Natural killer cell treated with Interleukin-12 subunit alpha and Interleukin-12 subunit beta and Interleukin-15 and Interleukin-18, amount 100 ng/mL, for 72 hours (primary cell): Measurements from ENCODE around the gene SCGB1C1. TPM values are rescaled to one million over a fixed set of nuclear protein-coding genes. Genes with fewer than 3 reads are reported as not detected.

Experiments used
- ATAC-seq, 2 donors: fragments of 150-1000 bp; cut with Tn5 transposase in 1 of 2; sonication (Bioruptor Pico), chemical (Tn5 transposase) in 1 of 2; 2 replicates each; pipeline ENCODE4 v1.10.0; 2021
- DNase-seq: peaks from one replicate; pipeline ENCODE4 v3.0.0; 2022; ENCODE audit warnings: low spot score
- H3K27ac Mint-ChIP-seq, 2 donors: 1 replicate in 1 of 2; 2 replicates in 1 of 2; pipeline ENCODE4 v1.8.0; 2022; ENCODE audit warnings: mixed read lengths in 2 of 2, mild to moderate bottlenecking in 1 of 2, moderate library complexity in 1 of 2
- H3K27me3 Mint-ChIP-seq, 2 donors: 1 replicate in 1 of 2; 2 replicates in 1 of 2; pipeline ENCODE4 v1.8.0; 2022; ENCODE audit warnings: mixed read lengths in 2 of 2
- H3K36me3 Mint-ChIP-seq: one replicate; pipeline ENCODE4 v1.8.0; 2022; ENCODE audit warnings: mixed read lengths
- H3K4me1 Mint-ChIP-seq, 2 donors: 1 replicate in 1 of 2; 2 replicates in 1 of 2; pipeline ENCODE4 v1.8.0; 2022; ENCODE audit warnings: low read depth in 2 of 2, mixed read lengths in 2 of 2, mild to moderate bottlenecking in 1 of 2
- H3K4me3 Mint-ChIP-seq: one replicate; pipeline ENCODE4 v1.8.0; 2022; ENCODE audit warnings: mixed read lengths
- H3K9me3 Mint-ChIP-seq: 2 replicates; pipeline ENCODE4 v1.8.0; 2022; ENCODE audit warnings: mixed read lengths
- total RNA-seq, 2 donors: library from RNA; stranded (reverse); gene quantifications; one replicate each; pipeline ENCODE4 v1.2.3, GENCODE V29; 2022

SCGB1C1 gene
- total RNA-seq, 2 donors from 2014 or later = not detected

- peak; percentile 87 for DNase-seq
- Mint-ChIP-seq H3K9me3 (no peaks in the 10 kb centered on the region), H3K27ac (peak overlapping the region; percentile 98 to 99), H3K36me3 (no peaks in the 10 kb centered on the region), H3K4me3 (peak overlapping the region; percentile 96), H3K4me1 (peaks cover 33 to 45% of the 10 kb centered on the region in 2 donors), H3K27me3 (no peaks in the 10 kb centered on the region)
- peak; percentile 72 to 73 for ATAC-seq
Observed at GRCh38 chr11:208181-208916, 15.5 kb downstream of the SCGB1C1 start.

DNA sequence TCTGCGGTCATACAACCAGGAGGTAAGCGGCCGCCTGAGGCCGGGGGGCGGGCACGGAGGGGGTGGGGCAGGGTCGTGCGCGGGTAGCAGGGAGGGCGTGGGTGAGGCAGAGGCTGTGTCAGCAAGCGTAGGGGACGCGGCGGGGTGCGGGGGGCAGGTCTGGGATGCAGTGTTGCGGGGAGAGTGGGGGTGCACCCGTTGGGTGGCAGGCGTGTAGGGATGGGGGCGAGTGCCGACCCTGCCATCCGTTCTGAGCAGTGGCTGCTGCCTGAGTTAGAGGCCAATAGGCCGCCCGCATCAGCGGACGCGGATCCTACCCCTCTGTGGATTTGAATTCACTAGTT lies 16.0 kb downstream of the SCGB1C1 start:
- DNase-seq (no peak), ATAC-seq (peak in 1 of 2 donors; percentile 1)
- H3K27me3 Mint-ChIP-seq = no peaks in the 10 kb centered on the region
- H3K36me3 Mint-ChIP-seq = no peaks in the 10 kb centered on the region
- peak overlapping the region; percentile 96 for H3K4me3 Mint-ChIP-seq
- H3K9me3 Mint-ChIP-seq = no peaks in the 10 kb centered on the region
- H3K4me1 Mint-ChIP-seq = peaks cover 27 to 40% of the 10 kb centered on the region in 2 donors
- peak overlapping the region; percentile 98 to 99 for H3K27ac Mint-ChIP-seq

GRCh38 chr11:209275-210121 lies 16.6 kb downstream of the SCGB1C1 start:
- no peak for DNase-seq
- ATAC-seq = no peak
- Mint-ChIP-seq H3K36me3 (no peaks in the 10 kb centered on the region), H3K27ac (peak overlapping the region; percentile 98 to 99), H3K9me3 (no peaks in the 10 kb centered on the region), H3K4me1 (peaks cover 25 to 36% of the 10 kb centered on the region in 2 donors), H3K4me3 (peak overlapping the region; percentile 96), H3K27me3 (no peaks in the 10 kb centered on the region)

- Mint-ChIP-seq H3K27ac (peak overlapping the region; percentile 69 to 98), H3K4me1 (peaks cover 25 to 32% of the 10 kb centered on the region in 2 donors), H3K4me3 (peak overlapping the region; percentile 96), H3K27me3 (no peaks in the 10 kb centered on the region), H3K36me3 (no peaks in the 10 kb centered on the region), H3K9me3 (no peaks in the 10 kb centered on the region)
- ATAC-seq (no peak), DNase-seq (no peak)
Observed at GRCh38 chr11:210122-210802, 17.4 kb downstream of the SCGB1C1 start.

GRCh38 chr11:210803-211180 lies 17.9 kb downstream of the SCGB1C1 start:
- Mint-ChIP-seq H3K36me3 (no peaks in the 10 kb centered on the region), H3K27ac (no peak overlapping the region), H3K9me3 (no peaks in the 10 kb centered on the region), H3K4me1 (peaks cover 25 to 29% of the 10 kb centered on the region in 2 donors), H3K27me3 (no peaks in the 10 kb centered on the region), H3K4me3 (no peak overlapping the region)
- ATAC-seq = no peak
- DNase-seq = no peak

DNA sequence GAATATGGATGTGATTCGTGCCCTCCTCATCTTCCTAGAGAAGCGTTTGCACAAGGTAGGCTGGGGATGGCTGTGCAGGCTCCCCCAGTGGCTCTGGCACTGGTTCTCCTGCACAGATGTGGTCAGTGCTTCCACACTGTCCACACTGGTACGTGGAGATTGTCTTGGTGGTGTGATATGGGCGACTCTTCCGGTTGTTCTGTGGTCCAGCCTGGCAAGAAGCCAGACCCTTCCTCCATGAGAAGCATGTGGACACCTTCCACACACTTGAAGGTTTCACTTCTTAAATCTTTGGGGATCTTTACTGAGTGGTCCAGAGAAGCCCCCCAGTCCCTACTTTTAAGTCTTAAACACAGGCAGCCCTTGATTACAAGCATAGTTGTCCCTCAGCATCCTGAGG lies 18.4 kb downstream of the SCGB1C1 start:
- Mint-ChIP-seq H3K27ac (peak overlapping the region in 1 of 2 donors; percentile 23), H3K27me3 (no peaks in the 10 kb centered on the region), H3K36me3 (no peaks in the 10 kb centered on the region), H3K4me3 (peak overlapping the region; percentile 8), H3K4me1 (peaks cover 21 to 24% of the 10 kb centered on the region in 2 donors), H3K9me3 (no peaks in the 10 kb centered on the region)
- no peak for ATAC-seq
- no peak for DNase-seq

DNA sequence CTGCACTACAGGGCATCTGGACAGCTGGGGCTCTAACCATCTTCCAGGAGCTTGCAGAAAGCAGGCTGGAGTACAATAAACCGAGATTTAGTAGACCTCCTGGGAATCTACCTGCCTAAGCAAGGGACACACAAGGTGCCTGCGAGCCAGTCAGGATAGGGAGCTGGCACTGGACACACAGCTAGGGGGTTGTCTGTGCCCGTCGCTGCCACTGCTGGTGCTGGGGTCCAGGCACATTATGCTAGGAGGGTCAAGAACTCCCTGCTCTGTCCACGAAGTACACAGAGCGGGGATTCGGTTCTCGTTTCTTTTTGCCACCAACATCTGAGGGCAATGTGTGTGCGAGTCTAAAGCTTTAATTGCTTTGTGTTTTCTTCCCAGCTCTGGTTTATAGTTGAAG lies 18.9 kb downstream of the SCGB1C1 start:
- ATAC-seq (no peak), DNase-seq (no peak)
- H3K9me3 Mint-ChIP-seq = no peaks in the 10 kb centered on the region
- H3K4me1 Mint-ChIP-seq = peaks cover 17 to 22% of the 10 kb centered on the region in 2 donors
- H3K27ac Mint-ChIP-seq = peak overlapping the region in 1 of 2 donors; percentile 23
- H3K27me3 Mint-ChIP-seq = no peaks in the 10 kb centered on the region
- no peaks in the 10 kb centered on the region for H3K36me3 Mint-ChIP-seq
- peak overlapping the region; percentile 8 for H3K4me3 Mint-ChIP-seq

DNA sequence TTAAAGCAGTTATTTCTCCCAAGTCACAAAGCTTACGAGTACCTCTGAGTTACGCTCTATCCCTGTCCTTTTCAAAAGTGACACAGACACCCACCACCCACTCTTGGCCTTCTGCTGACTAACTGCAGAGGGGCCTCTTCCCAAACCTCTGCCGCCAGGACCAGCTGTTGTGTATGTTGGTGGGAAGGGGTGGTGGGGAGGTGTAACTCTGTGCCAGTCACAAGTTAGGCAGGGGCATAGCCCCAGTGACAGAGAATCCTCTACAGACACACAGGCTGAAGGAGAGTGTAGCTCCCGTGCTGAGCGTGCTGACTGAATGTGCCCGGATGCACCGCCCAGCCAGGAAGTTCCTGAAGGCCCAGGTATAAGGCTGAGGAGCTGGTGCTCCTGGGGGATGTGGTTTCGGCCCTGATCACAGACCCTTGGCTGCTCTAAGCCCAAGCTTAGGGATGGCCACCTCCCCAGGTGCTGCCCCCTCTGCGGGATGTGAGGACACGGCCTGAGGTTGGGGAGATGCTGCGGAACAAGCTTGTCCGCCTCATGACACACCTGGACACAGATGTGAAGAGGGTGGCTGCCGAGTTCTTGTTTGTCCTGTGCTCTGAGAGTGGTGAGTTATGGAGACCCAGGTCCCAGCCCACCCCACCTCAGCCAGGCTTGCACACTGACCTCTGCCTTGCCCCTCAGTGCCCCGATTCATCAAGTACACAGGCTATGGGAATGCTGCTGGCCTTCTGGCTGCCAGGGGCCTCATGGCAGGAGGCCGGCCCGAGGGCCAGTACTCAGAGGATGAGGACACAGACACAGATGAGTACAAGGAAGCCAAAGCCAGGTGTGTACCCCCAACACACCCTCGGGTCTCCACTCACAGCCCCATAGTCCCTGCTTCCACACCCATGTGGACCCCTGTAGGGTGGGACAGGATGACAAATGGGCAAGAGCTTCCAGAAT lies 19.5 kb downstream of the SCGB1C1 start:
- Mint-ChIP-seq H3K36me3 (no peaks in the 10 kb centered on the region), H3K27me3 (no peaks in the 10 kb centered on the region), H3K4me1 (peaks cover 16 to 17% of the 10 kb centered on the region in 2 donors), H3K9me3 (no peaks in the 10 kb centered on the region), H3K27ac (no peak overlapping the region), H3K4me3 (no peak overlapping the region)
- DNase-seq = peak; percentile 29
- no peak for ATAC-seq

- Mint-ChIP-seq H3K27me3 (no peaks in the 10 kb centered on the region), H3K9me3 (no peaks in the 10 kb centered on the region), H3K4me3 (no peak overlapping the region), H3K27ac (peak overlapping the region in 1 of 2 donors; percentile 13), H3K36me3 (peaks cover 3% of the 10 kb centered on the region), H3K4me1 (peaks cover 13 to 18% of the 10 kb centered on the region in 2 donors)
- ATAC-seq (no peak), DNase-seq (peak; percentile 38)
Observed at GRCh38 chr11:213111-213510, 20.2 kb downstream of the SCGB1C1 start.

- Mint-ChIP-seq H3K36me3 (peaks cover 4% of the 10 kb centered on the region), H3K4me3 (no peak overlapping the region), H3K27ac (no peak overlapping the region), H3K4me1 (peaks cover 11 to 18% of the 10 kb centered on the region in 2 donors), H3K9me3 (no peaks in the 10 kb centered on the region), H3K27me3 (no peaks in the 10 kb centered on the region)
- DNase-seq = no peak
- ATAC-seq = no peak
Observed at GRCh38 chr11:214083-214482, 21.2 kb downstream of the SCGB1C1 start.

DNA sequence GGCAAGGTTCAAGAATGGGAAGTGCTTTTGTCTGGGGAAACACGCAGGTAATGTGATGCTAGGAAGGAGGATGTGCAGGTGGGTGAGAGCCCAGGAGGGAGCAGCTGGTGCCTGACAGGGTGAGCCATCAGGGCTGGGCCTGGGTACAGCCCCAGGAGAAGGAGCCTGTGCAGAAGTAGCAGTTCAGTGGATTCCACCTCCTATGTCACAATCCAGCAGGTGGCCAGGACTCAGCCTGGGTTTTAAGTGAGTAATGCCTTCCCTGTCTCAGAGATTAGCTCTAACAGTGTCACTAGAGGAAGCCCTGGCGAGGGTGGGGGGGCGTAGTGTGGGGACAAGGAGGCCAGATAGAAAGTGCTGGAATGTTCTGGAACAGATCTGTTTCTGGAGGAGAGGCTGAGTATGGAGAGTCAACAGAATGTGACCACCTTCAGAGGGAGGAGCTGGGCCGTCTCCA lies 22.7 kb downstream of the SCGB1C1 start:
- Mint-ChIP-seq H3K4me1 (peaks cover 4 to 11% of the 10 kb centered on the region in 2 donors), H3K36me3 (peaks cover 4% of the 10 kb centered on the region), H3K9me3 (no peaks in the 10 kb centered on the region)

DNA sequence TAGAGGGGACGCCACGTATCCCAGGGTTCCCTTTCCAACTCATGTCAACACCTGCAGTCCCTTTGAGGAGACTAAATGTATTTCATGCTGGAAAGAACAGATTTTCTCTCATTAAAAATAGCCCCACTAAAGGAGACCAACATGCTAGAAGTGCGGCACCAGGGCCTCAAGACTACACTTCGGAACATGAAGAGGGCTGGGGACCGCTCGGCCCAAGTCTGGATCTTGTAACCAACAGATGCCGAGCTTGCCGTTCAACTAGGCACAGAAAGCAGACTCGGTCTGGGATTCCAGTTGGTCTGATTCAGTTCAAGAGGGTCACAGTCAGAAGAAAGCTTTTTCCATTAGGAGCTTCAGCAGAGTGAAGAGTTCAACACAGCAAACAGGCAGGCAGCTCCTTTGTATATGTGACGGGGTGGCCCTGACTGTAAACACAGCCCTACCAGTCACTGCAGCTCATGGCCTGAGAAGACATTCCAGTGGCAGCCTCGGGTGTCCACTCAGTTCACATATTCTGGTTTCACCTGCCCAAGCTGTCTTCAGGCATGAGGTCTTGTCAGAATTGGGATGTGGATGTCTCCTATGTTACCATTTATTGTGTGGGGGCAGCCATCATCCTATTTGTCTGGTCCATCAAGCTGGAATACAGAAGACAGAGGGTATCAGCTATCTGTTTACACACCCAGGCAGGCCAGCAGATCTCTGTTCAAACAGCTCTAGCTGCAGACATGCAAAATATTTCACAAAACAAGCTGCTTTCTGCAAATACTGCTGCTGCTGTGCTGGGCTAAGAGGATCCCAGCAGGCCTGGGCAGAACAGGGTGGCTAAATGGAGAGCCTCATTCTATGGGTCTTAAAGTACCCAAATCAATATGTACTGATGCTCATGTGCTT lies 23.4 kb downstream of the SCGB1C1 start:
- H3K9me3 Mint-ChIP-seq = no peaks in the 10 kb centered on the region
- H3K4me1 Mint-ChIP-seq = peaks cover 4 to 9% of the 10 kb centered on the region in 2 donors
- H3K27ac Mint-ChIP-seq = no peak overlapping the region
- H3K4me3 Mint-ChIP-seq = no peak overlapping the region
- no peaks in the 10 kb centered on the region for H3K27me3 Mint-ChIP-seq
- ATAC-seq (no peak), DNase-seq (no peak)
- H3K36me3 Mint-ChIP-seq = peaks cover 4% of the 10 kb centered on the region

More for the DNA sequence above, 22.7 kb downstream of the SCGB1C1 start:
- DNase-seq (no peak), ATAC-seq (no peak)
- no peak overlapping the region for H3K27ac Mint-ChIP-seq
- no peak overlapping the region for H3K4me3 Mint-ChIP-seq
- H3K27me3 Mint-ChIP-seq = no peaks in the 10 kb centered on the region
